ENCODE measurements around the gene OTOP3.

OTOP3 gene

DNA sequence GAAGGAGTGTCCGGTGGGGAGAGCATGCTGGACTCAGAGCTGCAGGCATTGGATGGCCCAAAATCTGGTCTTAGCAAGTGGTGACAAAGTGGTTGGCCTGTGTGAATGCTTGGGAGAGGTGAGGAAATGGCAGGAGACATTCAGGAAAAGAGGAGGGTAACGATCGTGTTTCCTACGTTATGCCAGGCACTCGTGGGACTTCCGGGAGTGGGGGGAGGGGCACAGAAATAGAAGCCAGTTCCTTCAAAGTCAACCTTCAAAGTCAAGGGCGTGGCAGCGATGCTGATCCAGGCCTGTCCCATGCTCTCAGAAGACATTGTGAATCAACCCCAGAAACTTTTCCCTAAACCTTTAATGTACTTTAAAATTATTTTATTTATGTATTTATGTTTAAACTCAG lies 3.8 kb downstream of the OTOP3 start:
- Mint-ChIP-seq H3K27ac (no peak overlapping the region), H3K4me3 (no peak overlapping the region), H3K4me1 (ENCODE audit: low read depth) (peaks cover 5% of the 10 kb centered on the region), H3K9me3 (no peaks in the 10 kb centered on the region), H3K36me3 (ENCODE audit: low read depth) (no peaks in the 10 kb centered on the region), H3K27me3 (peaks cover 95% of the 10 kb centered on the region)
- intact Hi-C loops (cut with micrococcal nuclease), result no loop called here

DNA sequence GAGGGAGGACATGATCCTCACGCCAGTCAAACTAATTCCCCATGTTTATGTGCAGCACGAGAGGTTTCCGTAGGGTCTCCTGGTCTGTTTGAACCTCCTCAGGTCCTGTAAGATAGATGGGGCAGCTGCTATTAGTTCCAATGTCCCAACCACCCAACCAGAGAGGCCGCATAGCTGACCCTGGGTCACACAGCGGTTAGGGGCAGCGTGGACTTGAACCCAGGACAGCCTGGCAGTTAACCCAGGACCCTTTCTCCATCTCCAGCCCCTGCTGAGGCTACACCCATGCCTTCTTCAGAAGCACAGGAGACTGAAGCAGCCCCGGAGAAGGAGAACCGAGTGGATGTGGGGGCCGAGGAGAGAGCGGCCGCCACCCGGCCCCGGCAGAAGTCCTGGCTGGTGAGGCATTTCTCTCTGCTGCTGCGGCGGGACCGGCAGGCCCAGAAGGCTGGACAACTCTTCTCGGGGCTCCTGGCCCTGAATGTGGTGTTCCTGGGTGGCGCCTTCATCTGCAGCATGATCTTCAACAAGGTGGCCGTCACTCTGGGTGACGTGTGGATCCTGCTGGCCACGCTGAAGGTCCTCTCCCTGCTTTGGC lies 5.5 kb downstream of the OTOP3 start:
- no peaks in the 10 kb centered on the region for H3K36me3 Mint-ChIP-seq (ENCODE audit: low read depth)
- no peaks in the 10 kb centered on the region for H3K9me3 Mint-ChIP-seq
- intact Hi-C loops (cut with micrococcal nuclease), result no loop called here
- peaks cover 5% of the 10 kb centered on the region for H3K4me1 Mint-ChIP-seq (ENCODE audit: low read depth)
- H3K4me3 Mint-ChIP-seq, result no peak overlapping the region
- peaks cover 93% of the 10 kb centered on the region for H3K27me3 Mint-ChIP-seq
- H3K27ac Mint-ChIP-seq, result no peak overlapping the region

- peaks cover 5% of the 10 kb centered on the region for H3K4me1 Mint-ChIP-seq (ENCODE audit: low read depth)
- H3K27ac Mint-ChIP-seq, result no peak overlapping the region
- H3K27me3 Mint-ChIP-seq, result peaks cover 79% of the 10 kb centered on the region
- H3K9me3 Mint-ChIP-seq, result no peaks in the 10 kb centered on the region
- intact Hi-C loops (cut with micrococcal nuclease), result no loop called here
- no peak overlapping the region for H3K4me3 Mint-ChIP-seq
- no peaks in the 10 kb centered on the region for H3K36me3 Mint-ChIP-seq (ENCODE audit: low read depth)
These were observed 8.3 kb downstream of the OTOP3 start for GRCh38 chr17:74943808-74944522.

GRCh38 chr17:74945543-74945942 lies 9.8 kb downstream of the OTOP3 start:
- peaks cover 78% of the 10 kb centered on the region for H3K27me3 Mint-ChIP-seq
- no peaks in the 10 kb centered on the region for H3K9me3 Mint-ChIP-seq
- no peaks in the 10 kb centered on the region for H3K36me3 Mint-ChIP-seq (ENCODE audit: low read depth)
- intact Hi-C loops (cut with micrococcal nuclease), result no loop called here
- H3K4me1 Mint-ChIP-seq (ENCODE audit: low read depth), result no peaks in the 10 kb centered on the region
- H3K4me3 Mint-ChIP-seq, result no peak overlapping the region
- H3K27ac Mint-ChIP-seq, result no peak overlapping the region

DNA sequence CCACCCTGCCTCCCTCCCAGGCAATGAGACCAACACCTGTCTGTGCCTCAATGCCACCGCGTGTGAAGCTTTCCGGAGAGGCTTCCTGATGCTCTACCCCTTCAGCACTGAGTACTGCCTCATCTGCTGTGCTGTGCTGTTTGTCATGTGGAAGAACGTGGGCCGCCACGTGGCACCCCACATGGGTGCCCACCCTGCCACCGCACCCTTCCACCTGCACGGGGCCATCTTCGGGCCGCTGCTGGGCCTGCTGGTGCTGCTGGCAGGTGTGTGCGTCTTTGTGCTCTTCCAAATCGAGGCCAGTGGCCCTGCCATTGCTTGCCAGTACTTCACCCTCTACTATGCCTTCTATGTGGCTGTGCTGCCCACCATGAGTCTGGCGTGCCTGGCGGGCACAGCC lies 10.9 kb downstream of the OTOP3 start:
- H3K4me3 Mint-ChIP-seq, result no peak overlapping the region
- no peaks in the 10 kb centered on the region for H3K4me1 Mint-ChIP-seq (ENCODE audit: low read depth)
- H3K27me3 Mint-ChIP-seq, result peaks cover 71% of the 10 kb centered on the region
- no peaks in the 10 kb centered on the region for H3K36me3 Mint-ChIP-seq (ENCODE audit: low read depth)
- no peaks in the 10 kb centered on the region for H3K9me3 Mint-ChIP-seq
- H3K27ac Mint-ChIP-seq, result no peak overlapping the region
- intact Hi-C loops (cut with micrococcal nuclease), result no loop called here

GRCh38 chr17:74947041-74947754 lies 11.5 kb downstream of the OTOP3 start:
- H3K27ac Mint-ChIP-seq, result no peak overlapping the region
- H3K4me1 Mint-ChIP-seq (ENCODE audit: low read depth), result no peaks in the 10 kb centered on the region
- no peak overlapping the region for H3K4me3 Mint-ChIP-seq

GRCh38 chr17:74949455-74950115 lies 13.9 kb downstream of the OTOP3 start:
- H3K27me3 Mint-ChIP-seq, result peaks cover 57% of the 10 kb centered on the region
- no peaks in the 10 kb centered on the region for H3K36me3 Mint-ChIP-seq (ENCODE audit: low read depth)
- intact Hi-C loops (cut with micrococcal nuclease), result no loop called here
- H3K9me3 Mint-ChIP-seq, result no peaks in the 10 kb centered on the region
- no peak overlapping the region for H3K27ac Mint-ChIP-seq
- no peak overlapping the region for H3K4me3 Mint-ChIP-seq
- peaks cover 4% of the 10 kb centered on the region for H3K4me1 Mint-ChIP-seq (ENCODE audit: low read depth)

More at GRCh38 chr17:74947041-74947754, 11.5 kb downstream of the OTOP3 start:
- intact Hi-C loops (cut with micrococcal nuclease), result no loop called here
- Mint-ChIP-seq H3K9me3 (no peaks in the 10 kb centered on the region), H3K36me3 (ENCODE audit: low read depth) (no peaks in the 10 kb centered on the region), H3K27me3 (peaks cover 66% of the 10 kb centered on the region)

- intact Hi-C loops (cut with micrococcal nuclease), result no loop called here
- Mint-ChIP-seq H3K27me3 (peaks cover 57% of the 10 kb centered on the region), H3K9me3 (no peaks in the 10 kb centered on the region), H3K27ac (no peak overlapping the region), H3K4me1 (ENCODE audit: low read depth) (peaks cover 8% of the 10 kb centered on the region), H3K4me3 (no peak overlapping the region), H3K36me3 (ENCODE audit: low read depth) (no peaks in the 10 kb centered on the region)
These were observed 14.5 kb downstream of the OTOP3 start for GRCh38 chr17:74950207-74950606.

GRCh38 chr17:74951065-74951464 lies 15.4 kb downstream of the OTOP3 start:
- Mint-ChIP-seq H3K27ac (no peak overlapping the region), H3K4me3 (no peak overlapping the region), H3K9me3 (no peaks in the 10 kb centered on the region), H3K27me3 (peaks cover 54% of the 10 kb centered on the region), H3K4me1 (ENCODE audit: low read depth) (peaks cover 8% of the 10 kb centered on the region), H3K36me3 (ENCODE audit: low read depth) (no peaks in the 10 kb centered on the region)
- intact Hi-C loops (cut with micrococcal nuclease), result no loop called here

- Mint-ChIP-seq H3K9me3 (peaks cover 7% of the 10 kb centered on the region), H3K4me3 (no peak overlapping the region), H3K27ac (no peak overlapping the region), H3K36me3 (ENCODE audit: low read depth) (no peaks in the 10 kb centered on the region), H3K27me3 (peaks cover 56% of the 10 kb centered on the region), H3K4me1 (ENCODE audit: low read depth) (peaks cover 8% of the 10 kb centered on the region)
- intact Hi-C loops (cut with micrococcal nuclease), result no loop called here
These were observed 16.2 kb downstream of the OTOP3 start for GRCh38 chr17:74951680-74952421.

DNA sequence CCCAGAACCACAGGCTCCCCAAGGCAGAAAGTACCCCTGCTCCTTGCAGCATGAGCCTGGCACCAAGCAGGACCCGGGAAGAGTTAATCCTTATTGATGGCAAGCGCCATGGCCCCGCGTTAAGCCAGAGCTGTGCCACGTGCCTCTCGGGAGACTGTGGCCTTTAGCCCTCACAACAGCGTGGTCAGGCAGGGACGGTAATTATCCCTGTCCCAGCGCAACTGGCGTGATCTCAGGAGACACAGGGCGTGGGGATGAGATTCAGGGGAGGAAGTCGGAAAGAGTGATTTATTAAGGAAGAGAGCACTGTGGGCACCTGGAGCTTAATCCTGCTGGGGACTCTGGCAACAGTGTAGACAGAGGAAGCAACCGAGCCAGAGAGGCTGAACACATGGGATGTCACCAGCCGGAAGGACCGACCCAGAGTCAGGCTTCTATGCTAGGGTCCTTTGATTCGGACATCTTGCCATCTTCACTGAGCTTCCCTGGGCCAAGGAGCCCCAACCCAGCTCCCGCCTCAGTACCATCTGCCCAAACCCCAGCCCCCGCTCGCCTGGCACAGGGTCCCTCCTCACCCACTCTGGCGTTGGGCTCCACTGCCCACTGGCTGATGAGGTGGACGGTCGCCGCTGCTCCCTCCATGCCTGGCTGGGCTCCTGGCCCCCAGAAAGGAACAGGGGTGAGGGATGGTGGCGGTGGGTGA lies 16.9 kb downstream of the OTOP3 start:
- Mint-ChIP-seq H3K9me3 (peaks cover 8% of the 10 kb centered on the region), H3K36me3 (ENCODE audit: low read depth) (no peaks in the 10 kb centered on the region), H3K27ac (no peak overlapping the region), H3K27me3 (peaks cover 55% of the 10 kb centered on the region), H3K4me1 (ENCODE audit: low read depth) (peaks cover 8% of the 10 kb centered on the region), H3K4me3 (no peak overlapping the region)
- intact Hi-C loops (cut with micrococcal nuclease), result no loop called here

DNA sequence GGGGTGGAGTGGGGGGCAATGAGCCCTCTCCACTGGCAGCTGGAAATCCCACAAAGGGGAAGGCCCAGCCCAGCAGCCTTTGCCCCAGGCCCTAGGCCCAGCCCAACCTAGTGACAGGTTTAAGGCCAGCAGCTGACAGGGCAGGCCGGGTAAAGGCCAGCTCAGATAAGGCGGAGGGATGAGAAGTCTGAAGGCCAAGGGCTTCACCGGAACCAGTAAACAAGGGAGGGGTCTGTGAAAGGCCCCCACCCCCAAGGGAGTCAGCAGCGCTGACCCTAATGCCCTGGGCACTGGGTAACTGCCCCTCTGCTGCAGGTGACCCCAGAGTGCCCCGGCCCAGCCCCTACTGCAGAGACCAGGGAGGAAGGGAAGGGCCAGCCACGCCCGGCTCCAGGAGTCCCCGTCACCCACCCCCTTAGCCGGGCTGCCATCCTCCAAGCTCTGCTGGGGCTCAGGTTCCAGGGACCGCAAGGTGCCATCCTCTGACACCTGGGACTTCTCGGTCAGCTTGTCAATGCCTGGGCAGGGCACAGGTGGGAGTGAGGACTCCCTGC lies 17.5 kb downstream of the OTOP3 start:
- peaks cover 8% of the 10 kb centered on the region for H3K4me1 Mint-ChIP-seq (ENCODE audit: low read depth)
- intact Hi-C loops (cut with micrococcal nuclease), result no loop called here
- H3K4me3 Mint-ChIP-seq, result no peak overlapping the region
- H3K36me3 Mint-ChIP-seq (ENCODE audit: low read depth), result no peaks in the 10 kb centered on the region
- no peak overlapping the region for H3K27ac Mint-ChIP-seq
- peaks cover 8% of the 10 kb centered on the region for H3K9me3 Mint-ChIP-seq
- peaks cover 55% of the 10 kb centered on the region for H3K27me3 Mint-ChIP-seq

- intact Hi-C loops (cut with micrococcal nuclease), result no loop called here
- H3K9me3 Mint-ChIP-seq, result peaks cover 8% of the 10 kb centered on the region
- H3K36me3 Mint-ChIP-seq (ENCODE audit: low read depth), result no peaks in the 10 kb centered on the region
- peaks cover 56% of the 10 kb centered on the region for H3K27me3 Mint-ChIP-seq
- H3K4me3 Mint-ChIP-seq, result no peak overlapping the region
- peaks cover 8% of the 10 kb centered on the region for H3K4me1 Mint-ChIP-seq (ENCODE audit: low read depth)
- no peak overlapping the region for H3K27ac Mint-ChIP-seq
These were observed 18.4 kb downstream of the OTOP3 start for GRCh38 chr17:74954115-74954514.

Data from dendritic cell treated with granulocyte-macrophage colony-stimulating factor and Interleukin-4, amounts not matched to agents 40 ng/mL and 50 ng/mL, for 4 days (primary cell).